Activated naive CD4-positive, alpha-beta T cell treated with anti-CD3 and anti-CD28 coated beads, Interleukin-2, amount 10 ng/mL, durations not matched to agents 7 days and 5 days (primary cell): ENCODE data around the gene USP40.
"Not testable (repeated sequence)": the region's sequence is repeated elsewhere in the genome, so short reads cannot be mapped to it uniquely, and the experiment has no call there.

Experiments used
- CTCF ChIA-PET: fragments of 350-600 bp; sonication (Branson Sonifier 250); formaldehyde crosslinking; loops from one replicate; lab custom pipeline; 2021; ENCODE audit warnings: antibody characterized with exemption; lab: Charles Lee
- DNase-seq: peaks from one replicate; pipeline ENCODE4 v3.0.0-alpha.2; 2020
- H3K27ac Mint-ChIP-seq: one replicate; pipeline ENCODE4 v1.8.0; 2021; ENCODE audit warnings: mild to moderate bottlenecking, moderate library complexity, mixed read lengths
- H3K27me3 Mint-ChIP-seq: one replicate; pipeline ENCODE4 v1.8.0; 2021; ENCODE audit warnings: mild to moderate bottlenecking, mixed read lengths
- H3K36me3 Mint-ChIP-seq: one replicate; pipeline ENCODE4 v1.8.0; 2021; ENCODE audit warnings: mixed read lengths
- H3K4me1 Mint-ChIP-seq: one replicate; pipeline ENCODE4 v1.8.0; 2021; ENCODE audit warnings: mixed read lengths
- H3K4me3 Mint-ChIP-seq: one replicate; pipeline ENCODE4 v1.8.0; 2021; ENCODE audit warnings: mild to moderate bottlenecking, moderate library complexity, mixed read lengths
- H3K9me3 Mint-ChIP-seq: one replicate; pipeline ENCODE4 v1.8.0; 2021; ENCODE audit warnings: mixed read lengths

Gene USP40, protein sequence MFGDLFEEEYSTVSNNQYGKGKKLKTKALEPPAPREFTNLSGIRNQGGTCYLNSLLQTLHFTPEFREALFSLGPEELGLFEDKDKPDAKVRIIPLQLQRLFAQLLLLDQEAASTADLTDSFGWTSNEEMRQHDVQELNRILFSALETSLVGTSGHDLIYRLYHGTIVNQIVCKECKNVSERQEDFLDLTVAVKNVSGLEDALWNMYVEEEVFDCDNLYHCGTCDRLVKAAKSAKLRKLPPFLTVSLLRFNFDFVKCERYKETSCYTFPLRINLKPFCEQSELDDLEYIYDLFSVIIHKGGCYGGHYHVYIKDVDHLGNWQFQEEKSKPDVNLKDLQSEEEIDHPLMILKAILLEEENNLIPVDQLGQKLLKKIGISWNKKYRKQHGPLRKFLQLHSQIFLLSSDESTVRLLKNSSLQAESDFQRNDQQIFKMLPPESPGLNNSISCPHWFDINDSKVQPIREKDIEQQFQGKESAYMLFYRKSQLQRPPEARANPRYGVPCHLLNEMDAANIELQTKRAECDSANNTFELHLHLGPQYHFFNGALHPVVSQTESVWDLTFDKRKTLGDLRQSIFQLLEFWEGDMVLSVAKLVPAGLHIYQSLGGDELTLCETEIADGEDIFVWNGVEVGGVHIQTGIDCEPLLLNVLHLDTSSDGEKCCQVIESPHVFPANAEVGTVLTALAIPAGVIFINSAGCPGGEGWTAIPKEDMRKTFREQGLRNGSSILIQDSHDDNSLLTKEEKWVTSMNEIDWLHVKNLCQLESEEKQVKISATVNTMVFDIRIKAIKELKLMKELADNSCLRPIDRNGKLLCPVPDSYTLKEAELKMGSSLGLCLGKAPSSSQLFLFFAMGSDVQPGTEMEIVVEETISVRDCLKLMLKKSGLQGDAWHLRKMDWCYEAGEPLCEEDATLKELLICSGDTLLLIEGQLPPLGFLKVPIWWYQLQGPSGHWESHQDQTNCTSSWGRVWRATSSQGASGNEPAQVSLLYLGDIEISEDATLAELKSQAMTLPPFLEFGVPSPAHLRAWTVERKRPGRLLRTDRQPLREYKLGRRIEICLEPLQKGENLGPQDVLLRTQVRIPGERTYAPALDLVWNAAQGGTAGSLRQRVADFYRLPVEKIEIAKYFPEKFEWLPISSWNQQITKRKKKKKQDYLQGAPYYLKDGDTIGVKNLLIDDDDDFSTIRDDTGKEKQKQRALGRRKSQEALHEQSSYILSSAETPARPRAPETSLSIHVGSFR

DNA sequence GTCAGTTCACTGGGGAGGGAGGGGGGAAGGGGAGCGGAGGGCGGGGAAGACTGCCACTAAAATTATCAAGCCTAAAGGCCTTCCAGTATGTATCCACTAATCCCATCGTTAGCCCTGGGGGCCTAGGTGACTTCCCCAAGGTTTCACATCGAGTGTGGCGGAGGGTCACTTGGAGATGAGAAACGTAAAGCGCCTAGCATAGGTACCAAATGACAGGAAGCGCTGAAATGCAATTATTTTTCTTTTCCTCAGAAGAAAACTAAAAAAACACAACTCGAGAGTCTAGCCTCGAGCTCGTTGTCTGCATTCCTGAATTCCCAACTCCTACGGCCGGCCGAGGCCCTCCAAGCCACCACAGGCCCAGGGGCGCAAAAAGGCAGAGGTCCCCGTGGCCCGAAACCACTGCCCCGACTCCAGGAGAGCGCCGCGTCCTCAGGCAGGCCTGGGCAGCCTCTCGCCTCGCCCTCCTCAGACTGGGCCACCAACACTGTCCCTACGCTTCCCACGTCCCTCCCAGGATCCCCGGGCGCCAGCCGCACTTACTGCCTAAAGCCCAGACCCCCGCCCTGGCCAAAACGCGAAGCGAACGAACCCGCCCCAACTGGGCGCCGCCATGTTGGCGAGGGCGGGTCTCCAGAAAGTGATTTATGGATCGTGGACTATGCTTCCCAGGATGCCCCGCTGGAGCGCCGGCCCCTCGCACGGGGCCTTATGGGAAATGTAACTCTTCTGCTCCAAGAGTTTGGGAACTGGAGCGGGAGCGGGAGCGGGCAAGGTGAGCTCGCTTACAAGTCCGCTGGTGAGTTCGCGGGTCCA is at the start of gene USP40:
Gene USP40, minus strand, starts transcription at position 642 of the 816 bp plus-strand sequence. CDS start 1,228 bp downstream, outside the sequence.
- Mint-ChIP-seq H3K9me3 (no peaks in the 10 kb centered on the region), H3K4me1 (peaks cover 15% of the 10 kb centered on the region), H3K4me3 (peak within 1 kb of the TSS; percentile 97), H3K36me3 (peaks cover 4% of the 10 kb centered on the region), H3K27me3 (peaks cover 25% of the 10 kb centered on the region), H3K27ac (peak within 1 kb of the TSS; percentile 92)
- DNase-seq = peak; percentile 74
- CTCF ChIA-PET = no interaction called here

DNA sequence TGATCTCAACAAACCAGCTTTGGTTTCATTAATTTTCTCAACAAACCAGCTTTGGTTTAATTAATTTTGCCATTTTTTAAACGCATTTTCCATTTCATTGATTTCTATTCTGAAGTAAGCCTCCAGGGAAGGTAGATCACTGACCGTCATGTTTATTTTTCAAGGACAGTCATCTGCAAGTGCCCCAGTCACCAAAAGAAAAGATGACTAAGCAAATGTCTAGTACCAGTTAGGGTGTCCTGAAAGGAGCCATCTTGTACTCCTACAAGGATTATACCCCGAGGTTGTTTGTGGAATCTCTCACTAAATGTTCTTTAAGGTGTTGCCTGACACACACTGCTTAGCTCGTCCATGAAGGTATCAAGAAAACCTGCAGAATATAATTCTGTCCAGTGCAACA is 44.7 kb upstream of the USP40 start:
- Mint-ChIP-seq H3K9me3 (peaks cover 11% of the 10 kb centered on the region), H3K36me3 (no peaks in the 10 kb centered on the region), H3K4me1 (no peaks in the 10 kb centered on the region), H3K27me3 (peaks cover 14% of the 10 kb centered on the region), H3K4me3 (no peak overlapping the region), H3K27ac (no peak overlapping the region)
- no peak for DNase-seq
- CTCF ChIA-PET = interaction anchor here (1.0 kb wide), 1 partner anchor 27 kb away, joined by 3 read pairs; no protein-coding TSS in a partner anchor

DNA sequence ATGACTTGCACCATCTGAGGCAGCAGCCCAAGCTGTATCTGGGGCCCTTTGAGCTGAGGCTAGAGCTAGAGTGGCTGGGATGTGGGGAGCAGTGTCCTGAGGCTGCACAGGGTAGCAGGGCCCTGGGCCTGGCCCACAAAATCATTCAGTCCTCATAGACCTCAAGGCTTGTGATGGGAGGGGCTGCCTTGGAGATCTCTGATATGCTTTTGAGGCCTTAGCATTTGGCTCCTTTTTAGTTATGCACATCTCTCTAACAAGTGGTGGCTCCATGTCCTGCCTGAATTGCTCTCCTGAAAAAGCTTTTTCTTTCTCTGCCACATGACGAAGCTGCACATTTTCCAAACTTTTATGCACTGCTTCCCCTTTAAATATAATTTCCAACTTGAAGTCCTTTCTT is 39.1 kb upstream of the USP40 start:
- no peak for DNase-seq
- CTCF ChIA-PET = no interaction called here
- H3K27me3 Mint-ChIP-seq = peaks cover 18% of the 10 kb centered on the region
- peaks cover under 1% of the 10 kb centered on the region for H3K9me3 Mint-ChIP-seq
- H3K27ac Mint-ChIP-seq = no peak overlapping the region
- no peak overlapping the region for H3K4me3 Mint-ChIP-seq
- no peaks in the 10 kb centered on the region for H3K36me3 Mint-ChIP-seq
- H3K4me1 Mint-ChIP-seq = no peaks in the 10 kb centered on the region

DNA sequence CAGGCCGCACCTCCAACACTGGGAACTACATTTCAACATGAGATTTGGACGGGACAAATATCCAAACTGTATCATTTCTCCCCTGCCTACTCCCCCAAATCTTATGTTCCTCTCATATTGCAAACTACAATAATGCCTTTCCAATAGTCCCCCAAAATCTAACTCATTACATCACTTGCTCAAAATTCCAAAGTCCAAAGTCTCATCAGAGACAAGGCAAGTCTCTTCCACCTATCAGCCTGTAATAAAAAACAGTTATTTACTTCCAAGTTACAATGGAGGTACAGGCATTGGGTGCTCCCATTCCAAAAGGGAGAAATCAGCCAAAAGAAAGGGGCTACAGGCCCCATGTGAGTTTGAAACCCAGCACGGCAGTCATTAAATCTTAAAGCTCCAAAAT is 38.2 kb upstream of the USP40 start:
- Mint-ChIP-seq H3K27me3 (peaks cover 25% of the 10 kb centered on the region), H3K4me3 (no peak overlapping the region), H3K27ac (no peak overlapping the region), H3K36me3 (no peaks in the 10 kb centered on the region), H3K4me1 (no peaks in the 10 kb centered on the region), H3K9me3 (no peaks in the 10 kb centered on the region)
- CTCF ChIA-PET = no interaction called here
- no peak for DNase-seq

DNA sequence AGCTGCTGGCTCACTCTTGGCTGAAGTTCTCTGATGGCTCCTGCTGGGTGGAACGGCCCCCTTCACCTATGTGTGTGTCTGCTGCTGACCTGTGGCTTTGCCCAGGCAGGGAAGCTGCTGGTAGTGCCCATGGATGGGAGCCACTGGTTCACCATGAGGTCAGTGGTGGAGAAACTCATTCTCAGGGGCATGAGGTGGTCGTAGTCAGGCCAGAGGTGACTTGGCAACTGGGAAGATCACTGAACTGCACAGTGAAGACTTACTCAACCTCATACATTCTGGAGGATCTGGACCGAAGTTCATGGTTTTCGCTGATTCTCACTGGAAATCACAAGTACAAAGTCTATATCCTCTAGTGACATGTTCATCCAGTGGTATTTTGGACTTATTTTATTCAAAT is 36.9 kb upstream of the USP40 start:
- no peaks in the 10 kb centered on the region for H3K4me1 Mint-ChIP-seq
- no peak overlapping the region for H3K4me3 Mint-ChIP-seq
- H3K27ac Mint-ChIP-seq = no peak overlapping the region
- peaks cover 20% of the 10 kb centered on the region for H3K27me3 Mint-ChIP-seq
- CTCF ChIA-PET = no interaction called here
- H3K36me3 Mint-ChIP-seq = no peaks in the 10 kb centered on the region
- no peaks in the 10 kb centered on the region for H3K9me3 Mint-ChIP-seq
- DNase-seq = no peak

DNA sequence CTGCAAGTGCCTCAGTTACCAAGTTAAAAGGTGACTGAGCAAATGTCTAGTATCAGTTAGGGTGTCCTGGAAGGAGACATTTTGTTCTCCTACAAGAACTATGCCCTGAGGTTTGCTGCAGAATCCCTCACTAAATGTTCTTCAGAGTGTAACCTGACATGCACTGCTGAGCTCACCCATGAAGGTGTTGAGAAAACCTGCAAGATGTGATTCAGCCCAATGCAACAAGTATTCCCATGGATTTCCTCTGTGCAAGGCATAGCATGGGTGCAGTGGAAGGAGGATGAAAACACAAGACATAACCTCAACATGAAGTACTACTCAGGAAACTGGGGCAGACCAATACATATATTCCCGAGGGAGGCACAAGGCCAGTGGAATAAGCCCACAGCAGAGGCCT is 35.5 kb upstream of the USP40 start:
- no peak for DNase-seq
- peaks cover 20% of the 10 kb centered on the region for H3K27me3 Mint-ChIP-seq
- no peaks in the 10 kb centered on the region for H3K9me3 Mint-ChIP-seq
- no peak overlapping the region for H3K27ac Mint-ChIP-seq
- H3K4me1 Mint-ChIP-seq = no peaks in the 10 kb centered on the region
- H3K36me3 Mint-ChIP-seq = no peaks in the 10 kb centered on the region
- H3K4me3 Mint-ChIP-seq = no peak overlapping the region
- CTCF ChIA-PET = no interaction called here

DNA sequence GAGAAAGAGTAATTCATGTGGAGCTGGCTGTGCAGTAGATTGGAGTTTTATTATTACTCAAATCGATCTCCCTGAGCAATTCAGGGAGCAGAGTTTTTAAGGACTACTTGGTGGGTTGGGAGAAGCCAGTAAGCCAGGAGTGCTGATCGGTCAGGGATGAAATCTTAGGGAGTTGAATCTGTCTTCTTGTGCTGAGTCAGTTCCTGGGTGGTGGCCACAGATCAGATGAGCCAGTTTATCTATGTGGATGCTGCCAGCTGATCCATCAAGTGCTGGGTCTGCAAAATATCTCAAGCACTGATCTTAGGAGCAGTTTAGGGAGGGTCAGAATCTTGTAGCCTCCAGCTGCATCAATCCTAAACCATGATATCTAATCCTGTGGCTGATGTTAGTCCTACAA is 33.8 kb upstream of the USP40 start:
- CTCF ChIA-PET = no interaction called here
- no peaks in the 10 kb centered on the region for H3K4me1 Mint-ChIP-seq
- DNase-seq = no peak
- no peaks in the 10 kb centered on the region for H3K36me3 Mint-ChIP-seq
- no peak overlapping the region for H3K4me3 Mint-ChIP-seq
- no peaks in the 10 kb centered on the region for H3K9me3 Mint-ChIP-seq
- H3K27ac Mint-ChIP-seq = no peak overlapping the region
- peaks cover 20% of the 10 kb centered on the region for H3K27me3 Mint-ChIP-seq

DNA sequence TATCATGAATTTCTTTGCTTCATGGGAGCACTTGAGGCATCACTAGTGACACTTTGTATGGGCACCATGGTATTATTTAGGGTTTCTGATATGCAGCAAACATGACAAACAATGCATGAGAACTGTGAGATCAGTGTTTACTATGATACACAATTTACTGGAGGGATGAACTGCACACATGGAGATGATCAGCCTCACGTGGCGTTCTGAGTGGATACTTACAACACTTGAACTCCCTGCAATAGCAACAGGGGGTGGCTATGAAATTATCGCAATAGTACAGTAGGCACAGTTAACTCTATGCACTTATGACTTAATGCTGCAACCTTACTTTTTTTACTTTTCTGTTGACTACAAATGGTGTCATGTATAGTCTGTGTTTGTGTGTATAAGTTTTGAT is 32.4 kb upstream of the USP40 start:
- DNase-seq = no peak
- Mint-ChIP-seq H3K27ac (no peak overlapping the region), H3K4me1 (no peaks in the 10 kb centered on the region), H3K27me3 (peaks cover 17% of the 10 kb centered on the region), H3K36me3 (no peaks in the 10 kb centered on the region), H3K4me3 (no peak overlapping the region), H3K9me3 (no peaks in the 10 kb centered on the region)
- CTCF ChIA-PET = no interaction called here

DNA sequence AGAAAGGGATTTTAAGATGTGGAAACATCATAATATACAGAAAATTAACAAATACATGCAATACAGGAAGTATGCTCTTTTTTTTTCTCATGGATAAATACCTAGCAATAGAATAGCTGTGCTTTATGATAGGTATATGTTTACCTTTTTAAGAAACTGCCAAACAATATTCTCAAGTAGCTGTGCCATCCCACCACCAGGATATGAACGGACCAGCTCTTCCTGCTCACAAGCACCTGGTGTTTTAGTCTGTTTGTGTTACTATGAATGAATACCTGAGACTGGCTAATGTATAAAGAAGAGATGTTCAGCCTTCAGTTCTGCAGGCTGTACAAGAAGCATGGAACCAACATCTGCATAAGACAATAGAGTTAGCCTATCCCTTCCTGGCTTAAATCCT is 30.9 kb upstream of the USP40 start:
- no peak overlapping the region for H3K27ac Mint-ChIP-seq
- no peak overlapping the region for H3K4me3 Mint-ChIP-seq
- H3K27me3 Mint-ChIP-seq = peaks cover 12% of the 10 kb centered on the region
- no peaks in the 10 kb centered on the region for H3K9me3 Mint-ChIP-seq
- no peaks in the 10 kb centered on the region for H3K36me3 Mint-ChIP-seq
- H3K4me1 Mint-ChIP-seq = no peaks in the 10 kb centered on the region
- CTCF ChIA-PET = no interaction called here
- no peak for DNase-seq

DNA sequence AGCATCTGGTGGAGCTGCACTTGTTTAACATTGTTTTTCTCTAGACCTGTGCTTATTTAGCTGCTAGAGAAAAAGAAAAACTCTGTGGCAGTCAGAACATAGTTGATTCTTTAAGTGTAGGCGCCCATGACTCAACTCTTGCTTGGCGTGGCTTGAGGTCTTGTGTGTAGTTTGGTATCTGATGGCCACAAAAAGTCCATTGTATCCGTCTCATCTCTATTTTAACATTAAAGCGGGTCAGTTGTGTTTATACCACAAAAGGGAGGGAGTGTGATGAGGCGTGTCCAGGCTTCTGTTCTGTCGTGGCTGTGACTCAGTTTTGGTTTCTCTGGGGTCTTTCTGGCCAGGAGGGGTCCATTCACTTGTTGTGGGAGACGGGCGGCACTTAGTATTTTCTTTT is 26.6 kb upstream of the USP40 start:
- DNase-seq = no peak
- Mint-ChIP-seq H3K27ac (no peak overlapping the region), H3K4me1 (no peaks in the 10 kb centered on the region), H3K4me3 (no peak overlapping the region), H3K36me3 (no peaks in the 10 kb centered on the region), H3K9me3 (no peaks in the 10 kb centered on the region), H3K27me3 (peaks cover 4% of the 10 kb centered on the region)
- CTCF ChIA-PET = no interaction called here

DNA sequence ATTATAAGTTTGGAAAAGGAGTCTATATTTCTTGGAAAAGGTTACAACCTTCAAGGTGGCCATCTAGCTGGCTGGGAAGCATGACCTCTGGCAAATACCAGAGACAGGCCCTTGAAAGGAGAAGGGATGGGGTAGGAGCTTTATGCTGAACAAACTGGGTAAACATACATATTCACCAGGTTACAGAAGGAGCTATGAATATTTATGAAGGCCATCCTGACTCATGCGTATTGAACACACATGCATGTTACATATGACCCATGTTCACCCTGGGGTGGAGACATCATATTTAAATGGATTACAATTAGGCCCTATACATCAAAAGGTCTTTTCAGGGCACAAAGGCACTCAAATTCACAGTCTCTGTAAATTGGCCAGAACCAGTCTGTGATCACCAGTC is 26.1 kb upstream of the USP40 start:
- H3K9me3 Mint-ChIP-seq, H3K4me1 Mint-ChIP-seq, H3K27me3 Mint-ChIP-seq, H3K27ac Mint-ChIP-seq, DNase-seq, CTCF ChIA-PET, H3K36me3 Mint-ChIP-seq, H3K4me3 Mint-ChIP-seq: not testable (repeated sequence)

DNA sequence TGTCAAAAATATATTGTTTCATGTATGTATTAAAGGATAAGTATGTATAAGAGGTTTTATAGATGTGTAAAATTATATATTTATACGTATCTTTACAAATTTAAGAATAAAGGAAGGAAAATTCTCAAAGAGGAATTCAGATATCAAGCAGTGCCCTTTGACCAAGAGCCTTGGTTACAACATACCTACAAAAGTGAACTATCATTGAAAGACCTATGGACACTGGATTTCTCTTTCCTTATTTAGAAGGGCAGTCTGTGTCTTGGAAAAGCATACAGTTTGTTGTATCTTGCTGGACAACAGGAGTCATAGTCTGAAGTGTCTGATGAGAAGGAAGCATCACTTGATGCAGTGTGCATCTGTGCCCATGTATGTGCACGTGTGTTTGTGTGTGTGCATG is 21.8 kb upstream of the USP40 start:
- no peak overlapping the region for H3K27ac Mint-ChIP-seq
- DNase-seq = no peak
- H3K4me1 Mint-ChIP-seq = no peaks in the 10 kb centered on the region
- H3K9me3 Mint-ChIP-seq = no peaks in the 10 kb centered on the region
- CTCF ChIA-PET = no interaction called here
- H3K27me3 Mint-ChIP-seq = peaks cover 8% of the 10 kb centered on the region
- H3K4me3 Mint-ChIP-seq = no peak overlapping the region
- no peaks in the 10 kb centered on the region for H3K36me3 Mint-ChIP-seq

DNA sequence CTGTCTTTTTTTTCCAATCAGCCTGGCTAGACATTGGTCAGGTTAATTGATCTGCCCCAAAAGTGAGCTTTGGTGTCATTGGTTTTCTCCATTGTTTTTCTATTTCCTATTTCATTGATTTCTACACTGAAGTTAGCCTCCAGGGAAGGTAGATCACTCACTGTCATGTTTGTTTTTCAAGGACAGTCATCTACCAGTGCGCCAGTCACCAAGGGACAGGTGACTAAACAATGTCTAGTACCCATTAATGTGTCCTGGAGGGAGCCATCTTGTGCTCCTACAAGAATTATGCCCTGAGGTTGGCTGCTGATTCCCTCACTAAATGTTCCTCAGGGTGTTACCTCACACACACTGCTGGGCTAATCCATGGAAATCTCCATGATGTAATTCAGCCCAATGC is 17.6 kb upstream of the USP40 start:
- Mint-ChIP-seq H3K27me3 (peaks cover 15% of the 10 kb centered on the region), H3K9me3 (no peaks in the 10 kb centered on the region), H3K36me3 (no peaks in the 10 kb centered on the region), H3K4me1 (no peaks in the 10 kb centered on the region), H3K4me3 (no peak overlapping the region), H3K27ac (no peak overlapping the region)
- DNase-seq = no peak
- CTCF ChIA-PET = interaction anchor here (1.1 kb wide), 1 partner anchor 27 kb away, joined by 3 read pairs; no protein-coding TSS in a partner anchor
